22Rv1 (cell line): ENCODE data around the gene ENKUR.

Experiments
- CTCF ChIP-seq: fragments of 450-650 bp; IDR thresholded peaks from 2 replicates; pipeline ENCODE4 v1.5.1; 2017; ENCODE audit warnings: mild to moderate bottlenecking
- ZFX ChIP-seq: fragments of 450-650 bp; IDR thresholded peaks from 2 replicates; pipeline ENCODE4 v1.6.1; 2017; ENCODE audit warnings: antibody characterized with exemption, borderline replicate concordance

GRCh38 chr10:24979685-24980084 lies 36.3 kb downstream of the ENKUR start:
- TF ChIP-seq CTCF (no peak), ZFX (no peak)
